Muscle of back (tissue), 11 donors: ENCODE results near the gene CNNM1. TPM values are rescaled to one million over a fixed set of nuclear protein-coding genes. Genes with fewer than 3 reads are reported as not detected.

ENCODE experiments used
- DNase-seq, 3 donors: peaks; one replicate each; pipeline versions ENCODE4 v3.0.0 to v3.0.0-alpha.2; 2013
- polyA plus RNA-seq, 10 donors: library from polyadenylated mRNA; unstranded; fragments of 120-200 nt; gene quantifications; one replicate each; pipeline ENCODE4 v1.2.1, GENCODE V29; 2013; ENCODE audit not compliant: insufficient read length in 10 of 10

CNNM1 gene
- polyA plus RNA-seq, 10 donors, result 0.01 to 0.19 (median 0.08) TPM; not detected in 5

- no peak for DNase-seq
Measured at GRCh38 chr10:99418910-99419624, 89.9 kb downstream of the CNNM1 start.

- DNase-seq, result no peak
Measured at GRCh38 chr10:99419688-99420087, 90.5 kb downstream of the CNNM1 start.

DNA sequence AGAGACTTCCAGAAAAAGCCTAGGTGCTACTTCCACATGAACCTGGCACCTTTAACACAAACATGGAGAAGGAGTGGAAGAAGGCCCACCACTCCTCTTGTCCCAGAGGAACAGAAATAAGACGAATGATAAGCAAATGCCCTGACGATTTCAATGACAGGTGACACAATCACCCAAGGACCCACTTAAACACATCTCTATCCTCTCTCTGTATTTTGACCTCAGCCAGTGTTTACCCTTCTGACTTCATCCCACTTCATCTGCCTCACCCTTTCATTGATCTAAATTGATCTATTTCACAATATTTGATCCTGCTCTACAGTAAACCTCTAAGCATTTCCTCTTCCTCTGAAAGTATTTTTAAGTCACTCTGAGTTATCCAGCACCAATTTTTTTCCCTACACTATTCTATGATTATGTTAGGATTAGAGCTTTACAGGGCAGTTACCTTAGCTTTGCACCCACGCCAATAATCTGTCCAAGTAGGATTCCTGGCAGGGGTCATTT, 92.1 kb downstream of the CNNM1 start:
- DNase-seq, result no peak

GRCh38 chr10:99422529-99423096, 93.5 kb downstream of the CNNM1 start:
- no peak for DNase-seq

DNA sequence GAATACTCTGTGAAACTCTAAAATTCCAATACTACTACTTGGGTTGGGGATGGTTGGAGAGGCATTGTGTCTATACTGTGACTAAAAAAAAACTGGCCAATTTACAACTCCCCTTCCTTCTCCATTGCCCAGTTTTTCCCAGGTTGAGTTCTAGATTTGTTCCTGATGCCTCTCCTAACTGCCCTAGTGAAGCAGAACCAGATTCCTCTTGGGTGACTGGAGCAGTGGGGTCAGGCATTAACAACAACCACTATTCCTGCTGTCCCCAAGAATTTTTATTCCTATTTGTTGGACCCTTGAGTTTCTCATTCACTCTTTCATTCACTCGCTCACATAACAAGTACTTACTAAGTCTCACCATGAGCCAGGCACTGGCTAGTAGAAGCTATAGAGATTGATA, 95.5 kb downstream of the CNNM1 start:
- no peak for DNase-seq

DNA sequence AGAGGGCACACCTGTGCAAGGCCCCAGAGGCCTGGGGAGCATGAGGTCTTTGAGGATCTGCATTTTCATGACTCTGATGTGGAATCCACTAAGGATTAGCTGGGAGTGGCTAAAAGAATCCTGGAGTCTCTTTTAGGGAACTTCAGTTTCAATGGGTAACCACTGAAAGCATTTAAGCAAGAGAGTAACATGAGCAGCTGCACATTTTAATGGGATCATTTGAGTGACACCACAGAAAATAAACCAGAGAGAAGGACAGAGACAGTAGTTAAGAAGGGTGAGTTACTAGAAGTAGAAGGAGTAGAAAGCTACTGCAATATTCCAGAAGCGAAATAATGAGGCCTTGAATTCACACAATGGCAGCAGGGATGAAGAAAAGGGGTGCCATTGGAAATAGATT, 96.0 kb downstream of the CNNM1 start:
- no peak for DNase-seq

DNA sequence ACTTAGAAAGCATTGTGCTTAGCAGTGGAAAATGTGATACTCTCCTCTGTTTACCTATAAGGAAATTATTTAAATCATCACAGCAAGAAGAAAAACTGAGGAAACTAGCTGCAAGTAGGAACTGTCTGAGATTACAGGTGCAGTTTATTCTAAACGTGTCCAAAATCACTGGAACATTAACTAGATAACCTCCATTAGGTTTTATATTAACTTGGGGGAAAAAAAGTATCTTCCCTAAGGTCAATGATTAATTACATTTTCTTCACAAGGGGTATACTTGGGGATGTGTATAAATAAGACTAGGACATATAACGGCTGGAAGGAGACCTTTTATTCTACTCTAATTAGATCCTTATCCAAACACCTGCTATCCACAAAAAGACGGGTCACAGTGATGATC, 97.5 kb downstream of the CNNM1 start:
- DNase-seq, result no peak

DNA sequence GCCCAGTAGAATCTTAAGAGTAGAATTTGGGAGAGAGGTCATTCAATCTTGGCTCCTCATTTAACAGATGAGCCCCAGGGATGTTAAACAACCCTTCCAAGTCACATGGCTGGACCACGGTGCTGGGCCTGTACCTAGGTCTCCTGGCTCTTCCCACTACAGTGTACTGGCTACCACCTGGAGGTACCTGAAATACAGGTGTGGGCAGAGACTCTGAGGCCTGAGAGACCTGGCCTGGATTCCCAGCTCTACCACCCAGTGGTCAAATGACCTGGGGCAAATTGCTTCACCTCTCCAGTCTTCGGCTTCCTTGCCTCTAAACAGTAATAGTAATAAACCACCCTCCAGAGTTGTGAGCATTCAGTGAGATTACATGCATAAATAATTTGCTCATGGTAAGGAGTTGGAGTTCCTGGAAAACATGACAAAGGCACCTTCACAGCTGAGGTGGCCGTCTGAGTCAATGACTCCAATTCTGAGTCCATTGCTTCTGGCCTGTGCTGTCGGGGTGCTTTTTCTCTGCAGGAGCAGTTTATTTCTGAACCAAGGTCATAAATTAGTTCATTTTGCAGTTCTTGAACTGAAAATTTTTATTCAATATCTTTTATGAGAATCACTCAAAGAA, 98.5 kb downstream of the CNNM1 start:
- DNase-seq, result no peak

DNA sequence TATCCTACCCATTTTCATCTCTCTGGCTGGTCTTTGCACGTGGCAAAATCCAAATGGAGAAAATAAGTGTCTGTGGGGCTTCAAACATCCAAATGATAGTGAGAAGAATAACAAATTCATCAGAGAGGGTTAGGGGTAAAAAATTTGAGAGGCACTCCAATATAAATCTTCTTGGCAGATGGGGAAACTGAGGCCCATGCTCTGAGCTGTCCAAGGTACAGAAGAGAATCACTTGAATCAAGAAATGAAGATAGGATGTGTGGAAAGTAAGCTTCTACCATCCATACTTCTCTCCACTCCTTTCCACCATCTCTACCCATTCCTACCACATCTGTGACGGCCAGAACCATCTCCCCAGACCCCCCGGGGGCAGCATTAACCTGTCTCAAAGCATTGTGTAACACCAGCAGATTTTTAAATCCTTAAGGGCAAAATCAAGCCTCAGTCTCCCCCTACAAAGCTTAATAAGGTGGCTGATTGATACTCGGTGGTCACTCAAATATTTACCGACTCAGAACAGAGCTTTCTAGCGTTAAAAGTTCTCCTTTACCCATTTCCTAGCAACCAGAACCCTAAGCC, 100.5 kb downstream of the CNNM1 start:
- no peak for DNase-seq

DNA sequence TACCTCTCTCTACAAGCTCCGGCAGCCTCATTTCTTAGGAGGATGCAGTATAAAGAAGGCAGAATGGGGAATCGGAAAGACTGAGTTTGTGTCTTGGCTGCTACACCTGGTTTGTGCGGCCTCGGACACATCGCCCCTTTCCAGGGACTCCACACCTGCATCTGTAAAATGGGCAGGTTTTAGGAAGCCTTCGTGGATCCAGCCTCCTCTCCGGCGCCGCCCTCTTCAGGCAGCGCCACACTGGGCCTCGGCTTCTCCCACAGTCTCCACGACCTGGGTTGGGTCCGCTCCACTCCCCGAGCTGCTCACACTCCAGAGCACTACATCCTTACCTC, 100.9 kb downstream of the CNNM1 start:
- no peak for DNase-seq

DNA sequence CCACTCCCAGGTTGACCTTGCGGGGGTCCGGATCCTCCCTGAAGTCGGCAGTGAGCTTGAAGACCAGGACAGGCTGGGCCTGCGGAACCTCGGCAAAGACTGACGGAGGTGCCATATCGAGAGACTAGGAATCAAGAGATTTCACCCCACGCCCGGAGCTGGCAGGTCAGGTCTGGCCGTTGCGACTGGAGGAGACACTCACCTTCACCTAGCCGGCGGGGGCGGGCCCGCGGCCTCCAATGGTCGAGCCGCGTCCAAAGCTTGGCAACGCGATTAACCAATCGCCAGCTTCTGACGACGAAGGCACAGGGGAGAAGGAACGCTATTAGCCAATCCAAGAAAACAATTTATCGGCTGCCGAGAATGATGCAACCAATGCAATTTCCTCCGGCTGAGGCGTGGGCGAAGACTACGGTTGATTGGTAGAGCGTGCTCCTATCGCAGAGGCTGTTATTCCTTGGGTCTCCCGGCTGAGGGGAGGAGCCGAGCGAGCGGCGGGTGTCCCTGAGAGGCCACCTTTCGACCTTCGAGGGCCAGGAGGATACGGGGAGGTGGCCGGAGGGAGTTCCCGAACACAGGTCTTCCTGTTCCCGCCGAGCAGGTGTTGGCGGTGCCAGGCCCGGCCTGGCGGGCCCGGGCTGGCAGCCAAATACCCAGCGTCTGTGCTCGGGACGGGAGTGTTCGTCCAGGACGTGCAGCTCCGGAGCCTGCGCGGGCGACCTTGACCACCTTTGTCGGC, 101.5 kb downstream of the CNNM1 start, which contains the start of gene GOT1:
TSS of gene GOT1 (minus strand) at position 174 of the 739 bp plus-strand sequence. CDS start at position 115, 59 bp downstream.
- DNase-seq, result peak; percentile 99

DNA sequence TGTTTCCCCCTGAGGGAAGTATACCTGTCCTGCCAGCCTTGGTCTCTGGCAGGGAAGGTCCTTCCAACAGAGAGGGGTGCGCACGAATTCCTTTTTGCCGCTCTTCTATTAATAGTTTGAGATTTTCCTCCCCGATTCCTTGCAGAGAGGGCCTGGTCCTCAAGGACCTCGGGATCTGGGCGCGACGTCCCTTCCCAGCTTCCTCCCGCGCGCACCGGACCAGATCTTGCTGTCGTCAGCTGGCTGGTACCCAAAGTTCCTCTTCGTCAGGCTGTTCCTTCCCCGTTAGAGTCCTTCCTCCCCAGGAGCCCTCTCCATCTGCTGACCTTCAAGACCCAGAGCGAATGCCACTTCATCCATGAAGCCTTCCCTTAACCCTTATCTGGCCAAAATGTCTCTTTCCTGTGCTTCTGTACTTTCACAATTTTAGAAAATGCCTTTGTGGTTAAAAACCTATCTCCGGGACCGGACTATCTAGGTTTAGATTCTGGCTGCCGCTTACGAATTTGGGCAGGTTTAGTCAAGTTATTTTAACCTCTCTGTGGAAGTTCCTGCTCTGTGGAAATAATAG, 102.1 kb downstream of the CNNM1 start:
- DNase-seq, result peak; percentile 43 to 81 (median 61)

DNA sequence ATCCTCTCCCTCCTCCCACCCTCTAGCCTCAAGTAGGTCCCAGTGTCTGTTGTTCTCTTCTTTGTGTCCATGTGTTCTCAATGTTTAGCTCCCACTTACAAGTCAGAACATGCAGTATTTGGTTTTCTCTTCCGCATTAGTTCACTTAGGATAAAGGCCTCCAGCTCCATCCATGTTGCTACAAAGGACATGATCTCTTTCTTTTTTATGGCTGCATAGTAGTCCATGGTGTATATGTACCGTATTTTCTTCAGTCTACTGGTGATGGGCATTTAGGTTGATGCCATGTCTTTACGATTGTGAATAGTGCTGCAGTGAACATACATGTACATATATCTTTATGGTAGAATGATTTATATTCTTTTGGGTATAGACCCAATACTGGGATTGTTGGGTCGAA, 102.9 kb downstream of the CNNM1 start:
- DNase-seq, result no peak

DNA sequence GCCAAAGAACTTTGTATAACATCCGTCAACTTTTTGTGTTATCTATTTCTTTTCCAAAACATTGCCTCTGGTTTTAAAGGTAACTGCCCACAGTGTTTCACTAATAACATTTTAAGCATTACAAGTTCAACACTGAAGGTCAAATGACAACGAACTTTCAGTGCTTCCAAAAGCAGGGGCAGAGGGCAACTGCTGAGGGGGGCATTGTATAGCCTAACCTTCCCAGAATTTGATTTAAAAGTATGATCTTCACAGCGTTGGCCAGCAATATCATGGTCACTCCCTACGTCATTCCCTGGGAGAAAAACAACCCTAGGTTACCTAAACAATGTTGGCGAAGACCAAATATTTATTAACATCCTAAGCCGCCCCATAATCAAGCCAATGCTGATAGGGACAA, 103.7 kb downstream of the CNNM1 start:
- no peak for DNase-seq

- DNase-seq, result no peak
Measured at GRCh38 chr10:99433378-99434020, 104.3 kb downstream of the CNNM1 start.

- DNase-seq, result peak; percentile 24 to 67 (median 44)
Measured at GRCh38 chr10:99435986-99436638, 107.0 kb downstream of the CNNM1 start.

- DNase-seq, result no peak
Measured at GRCh38 chr10:99438890-99439289, 109.7 kb downstream of the CNNM1 start.

- no peak for DNase-seq
Measured at GRCh38 chr10:99442394-99442793, 113.2 kb downstream of the CNNM1 start.

DNA sequence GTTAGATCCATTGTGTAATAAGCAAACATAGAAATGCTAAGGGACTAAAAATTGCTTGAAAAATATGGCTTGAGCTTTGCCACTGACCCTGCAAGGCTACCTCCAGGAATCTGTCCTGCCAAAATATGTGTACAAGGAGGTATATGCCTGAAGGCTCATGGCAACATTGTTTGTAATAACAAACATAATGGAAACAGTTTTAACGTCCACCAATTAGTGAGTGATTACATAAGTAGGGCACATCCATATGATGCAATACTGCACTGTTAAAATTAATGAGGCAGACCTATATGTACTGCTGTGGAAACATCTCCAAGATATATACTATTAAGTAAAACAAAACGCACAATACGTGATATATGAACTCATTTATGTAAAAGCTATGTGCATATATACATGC, 114.3 kb downstream of the CNNM1 start:
- DNase-seq, result no peak
